RWPE2 (cell line): ENCODE data around the gene LCORL.

Experiments used
- ATAC-seq: fragments of 200-7000 bp; cut with Tn5 transposase; 3 replicates; pipeline ENCODE4 v1.9.1; 2021; ENCODE audit warnings: low read depth
- DNase-seq: peaks from one replicate; pipeline ENCODE4 v3.0.0-alpha.2; 2020; ENCODE audit warnings: low spot score
- H3K27ac ChIP-seq: fragments of 450-650 bp; 2 replicates; pipeline ENCODE4 v1.5.1; 2017; ENCODE audit warnings: mild to moderate bottlenecking; ENCODE audit not compliant: poor library complexity, severe bottlenecking
- H3K27me3 ChIP-seq: fragments of 250-450 bp; sonication (Bioruptor Pico); 2 replicates; pipeline ENCODE4 v1.5.1; 2021; ENCODE audit warnings: mild to moderate bottlenecking, moderate library complexity; ENCODE audit not compliant: insufficient read depth, poor library complexity, severe bottlenecking
- H3K36me3 ChIP-seq: fragments of 250-450 bp; sonication (Bioruptor Pico); 2 replicates; pipeline ENCODE4 v1.5.1; 2020; ENCODE audit warnings: low read depth, mild to moderate bottlenecking, moderate library complexity
- H3K4me1 ChIP-seq: fragments of 250-450 bp; sonication (Bioruptor Pico); 2 replicates; pipeline ENCODE4 v1.5.1; 2021; ENCODE audit warnings: mild to moderate bottlenecking, moderate library complexity; ENCODE audit not compliant: insufficient read depth, poor library complexity, severe bottlenecking
- H3K4me3 ChIP-seq: fragments of 250-450 bp; sonication (Bioruptor Pico); 2 replicates; pipeline ENCODE4 v1.5.1; 2021; ENCODE audit warnings: mild to moderate bottlenecking, moderate library complexity; ENCODE audit not compliant: severe bottlenecking
- H3K9me3 ChIP-seq: fragments of 250-450 bp; sonication (Bioruptor Pico); 2 replicates; pipeline ENCODE4 v1.5.1; 2021; ENCODE audit warnings: mild to moderate bottlenecking, moderate library complexity; ENCODE audit not compliant: severe bottlenecking
- TF ChIP-seq, protein P1 (sequence below): fragments of 450-650 bp; IDR thresholded peaks from one replicate; pipeline ENCODE4 v1.5.1; 2017; ENCODE audit warnings: mild to moderate bottlenecking, moderate library complexity; ENCODE audit not compliant: poor library complexity, severe bottlenecking

The LCORL gene

DNA sequence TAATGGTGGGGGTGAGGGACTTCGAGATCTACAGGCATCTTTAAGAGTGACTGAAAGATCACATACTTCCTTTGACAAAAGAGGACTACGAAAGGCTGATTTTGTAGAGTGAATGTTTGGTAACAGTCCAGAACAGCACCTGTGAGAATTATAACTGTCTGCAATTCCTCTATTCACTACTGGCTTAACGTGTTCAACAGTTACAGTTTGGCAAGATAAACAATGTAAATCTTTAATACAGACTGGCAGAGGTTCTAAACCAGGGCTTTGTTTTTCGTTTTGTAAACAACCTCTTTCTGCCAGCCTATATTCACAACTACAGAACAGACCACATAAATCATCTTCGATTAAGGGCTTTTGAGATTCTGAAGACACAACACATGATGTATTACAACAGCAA lies 143.9 kb downstream of the LCORL start:
- DNase-seq, result no peak
- ATAC-seq, result no peak
- no peaks in the 10 kb centered on the region for H3K4me1 ChIP-seq
- H3K4me3 ChIP-seq, result no peak overlapping the region
- H3K36me3 ChIP-seq, result 0 out of 2 replicates have a peak, but pooled peaks cover 3% of the 10 kb centered on the region
- no peaks in the 10 kb centered on the region for H3K27me3 ChIP-seq
- no peaks in the 10 kb centered on the region for H3K9me3 ChIP-seq
- TF ChIP-seq, protein P1, sequence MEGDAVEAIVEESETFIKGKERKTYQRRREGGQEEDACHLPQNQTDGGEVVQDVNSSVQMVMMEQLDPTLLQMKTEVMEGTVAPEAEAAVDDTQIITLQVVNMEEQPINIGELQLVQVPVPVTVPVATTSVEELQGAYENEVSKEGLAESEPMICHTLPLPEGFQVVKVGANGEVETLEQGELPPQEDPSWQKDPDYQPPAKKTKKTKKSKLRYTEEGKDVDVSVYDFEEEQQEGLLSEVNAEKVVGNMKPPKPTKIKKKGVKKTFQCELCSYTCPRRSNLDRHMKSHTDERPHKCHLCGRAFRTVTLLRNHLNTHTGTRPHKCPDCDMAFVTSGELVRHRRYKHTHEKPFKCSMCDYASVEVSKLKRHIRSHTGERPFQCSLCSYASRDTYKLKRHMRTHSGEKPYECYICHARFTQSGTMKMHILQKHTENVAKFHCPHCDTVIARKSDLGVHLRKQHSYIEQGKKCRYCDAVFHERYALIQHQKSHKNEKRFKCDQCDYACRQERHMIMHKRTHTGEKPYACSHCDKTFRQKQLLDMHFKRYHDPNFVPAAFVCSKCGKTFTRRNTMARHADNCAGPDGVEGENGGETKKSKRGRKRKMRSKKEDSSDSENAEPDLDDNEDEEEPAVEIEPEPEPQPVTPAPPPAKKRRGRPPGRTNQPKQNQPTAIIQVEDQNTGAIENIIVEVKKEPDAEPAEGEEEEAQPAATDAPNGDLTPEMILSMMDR, result no peak
- no peak overlapping the region for H3K27ac ChIP-seq

DNA sequence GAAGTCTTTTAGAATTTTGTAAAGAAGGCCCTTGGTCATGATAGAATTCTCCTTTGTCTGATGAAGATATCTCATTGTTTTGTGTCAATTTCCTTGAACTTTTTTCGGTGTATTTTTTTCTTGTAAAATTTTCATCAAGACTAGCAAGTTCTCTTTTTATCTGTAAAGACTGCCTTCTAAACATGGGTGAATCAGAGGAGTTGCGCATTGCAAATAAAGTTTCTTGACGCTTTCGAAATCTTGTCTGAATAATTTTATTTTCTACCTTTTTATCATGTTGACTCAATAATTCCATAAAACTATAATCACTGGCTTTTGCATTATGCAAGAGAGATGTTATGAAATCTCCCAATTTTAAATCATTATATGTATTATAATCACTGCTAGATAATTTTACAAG lies 144.6 kb downstream of the LCORL start:
- 0 out of 2 replicates have a peak, but pooled peaks cover 3% of the 10 kb centered on the region for H3K36me3 ChIP-seq
- no peak overlapping the region for H3K27ac ChIP-seq
- no peak overlapping the region for H3K4me3 ChIP-seq
- H3K9me3 ChIP-seq, result no peaks in the 10 kb centered on the region
- TF ChIP-seq, protein P1, result no peak
- no peaks in the 10 kb centered on the region for H3K4me1 ChIP-seq
- DNase-seq (no peak), ATAC-seq (no peak)
- H3K27me3 ChIP-seq, result no peaks in the 10 kb centered on the region

DNA sequence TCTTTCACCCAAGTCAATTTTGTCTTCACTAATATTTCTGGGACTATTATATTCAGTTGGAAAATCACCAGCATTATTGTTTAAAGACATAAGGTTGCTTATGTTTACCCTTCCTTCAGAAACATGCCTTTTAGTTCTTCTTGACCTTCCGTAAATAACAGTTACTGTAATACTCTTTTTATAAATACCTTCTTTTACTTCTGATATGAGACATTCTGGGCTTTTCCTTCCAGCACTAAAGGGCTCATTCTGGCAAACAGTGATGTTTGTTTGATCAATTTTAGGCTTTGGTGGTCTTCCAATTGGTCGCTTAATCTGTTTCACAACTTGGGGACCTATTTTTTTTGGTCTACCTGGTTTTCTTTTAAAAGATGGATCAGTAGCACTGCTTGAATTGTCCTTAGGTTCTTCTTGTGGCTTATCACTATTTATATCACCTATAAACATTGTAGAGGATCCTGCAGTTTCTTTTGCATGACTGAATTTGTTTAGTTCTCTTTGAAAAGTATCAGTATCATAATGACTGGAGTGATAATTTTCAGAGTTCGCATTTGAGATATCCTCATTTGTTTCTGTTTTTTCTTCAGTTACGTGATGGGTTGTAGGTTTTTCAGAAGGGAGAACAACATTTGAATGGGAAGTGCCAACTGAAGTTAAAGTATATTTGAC lies 146.0 kb downstream of the LCORL start:
- Histone ChIP-seq H3K9me3 (no peaks in the 10 kb centered on the region), H3K36me3 (0 out of 2 replicates have a peak, but pooled peaks cover 3% of the 10 kb centered on the region), H3K4me1 (no peaks in the 10 kb centered on the region), H3K27ac (no peak overlapping the region), H3K27me3 (no peaks in the 10 kb centered on the region), H3K4me3 (no peak overlapping the region)
- DNase-seq, result no peak
- TF ChIP-seq, protein P1, result no peak
- no peak for ATAC-seq

DNA sequence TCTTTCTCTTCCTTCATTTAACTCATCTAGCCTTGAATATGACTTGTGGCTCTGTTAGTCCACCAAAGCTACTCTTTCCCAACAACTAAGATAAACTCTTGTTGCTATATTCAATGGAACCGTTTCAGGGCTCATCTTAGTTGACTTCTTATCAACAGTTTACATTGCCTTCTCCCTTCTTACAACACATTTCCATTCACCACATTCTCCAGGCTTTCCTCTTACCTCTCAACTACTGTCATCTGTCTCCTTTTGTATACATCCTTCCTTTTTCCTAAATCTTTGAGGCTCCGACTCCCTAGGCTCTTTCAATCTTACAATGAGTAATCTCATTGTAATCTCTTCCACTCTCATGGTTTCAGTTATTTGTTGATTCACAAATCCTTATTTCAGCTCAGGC lies 152.2 kb downstream of the LCORL start:
- Histone ChIP-seq H3K9me3 (no peaks in the 10 kb centered on the region), H3K27me3 (no peaks in the 10 kb centered on the region), H3K36me3 (no peaks in the 10 kb centered on the region), H3K4me3 (no peak overlapping the region), H3K27ac (no peak overlapping the region), H3K4me1 (no peaks in the 10 kb centered on the region)
- ATAC-seq, result no peak
- TF ChIP-seq, protein P1, result no peak
- DNase-seq, result no peak

DNA sequence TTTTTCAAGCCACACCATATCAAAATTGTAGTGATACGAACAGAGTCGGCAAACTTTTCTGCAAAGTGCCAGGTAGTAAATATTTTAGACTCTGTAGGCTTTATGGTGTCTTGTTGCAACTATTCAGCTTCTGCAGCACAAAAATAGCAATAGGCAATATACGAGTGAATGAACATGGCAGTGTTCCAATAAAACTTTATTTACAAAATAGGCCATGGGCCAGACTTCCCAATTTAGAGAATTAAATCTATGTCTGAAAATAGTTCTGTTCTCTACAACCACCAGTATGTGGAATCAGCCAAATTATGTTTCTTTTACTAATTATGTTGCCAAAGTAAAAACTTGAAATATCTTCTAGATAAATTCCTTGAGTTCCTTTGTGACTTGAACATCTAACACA lies 154.3 kb downstream of the LCORL start:
- TF ChIP-seq, protein P1, result no peak
- Histone ChIP-seq H3K27me3 (no peaks in the 10 kb centered on the region), H3K36me3 (no peaks in the 10 kb centered on the region), H3K4me3 (no peak overlapping the region), H3K9me3 (no peaks in the 10 kb centered on the region), H3K27ac (no peak overlapping the region), H3K4me1 (no peaks in the 10 kb centered on the region)
- ATAC-seq (no peak), DNase-seq (no peak)
